ENCODE results near the gene SKIC8.
"Not testable (repeated sequence)": the region's sequence is repeated elsewhere in the genome, so short reads cannot be mapped to it uniquely, and the experiment has no call there.

SKIC8 gene

DNA sequence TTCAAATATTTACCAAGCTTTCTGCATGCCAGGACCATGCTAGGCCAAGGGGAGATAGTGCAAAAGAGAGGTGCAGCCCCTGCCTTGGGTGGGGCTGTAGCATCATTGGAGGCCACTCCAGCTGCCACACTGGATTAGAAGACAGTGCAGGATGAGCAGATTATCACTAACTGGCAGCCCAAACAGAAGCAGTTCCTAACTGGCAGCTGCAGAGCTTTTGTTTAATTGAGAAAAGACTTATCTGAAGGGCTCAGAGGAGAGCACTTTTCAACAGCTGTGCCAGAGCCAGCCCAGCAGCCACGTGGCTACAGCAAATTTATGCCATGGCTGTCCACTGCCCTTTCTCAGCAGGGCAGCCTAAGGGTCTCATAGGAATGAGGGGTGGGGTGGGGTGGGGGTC is 51.5 kb downstream of the SKIC8 start:
- Histone ChIP-seq H3K36me3 (ENCODE audit: control insufficient read depth in 1 of 2, insufficient read depth in 2 of 2, low read length in 2 of 2) (no peaks in the 10 kb centered on the region), H3K4me2 (ENCODE audit: low read length) (no peak overlapping the region), H4K91ac (ENCODE audit: low read depth, low read length) (no peak overlapping the region), H3K79me2 (ENCODE audit: control insufficient read depth, insufficient read depth, low read length, poor library complexity) (no peaks in the 10 kb centered on the region), H3K4me3 (ENCODE audit: low read depth, low read length) (no peak overlapping the region), H3K79me1 (ENCODE audit: low read length) (no peaks in the 10 kb centered on the region), H2BK120ac (ENCODE audit: insufficient read depth, low read length, poor library complexity) (no peak overlapping the region), H3K9ac (ENCODE audit: low read length) (no peak overlapping the region), H3K9me3 (ENCODE audit: insufficient read depth, low read depth, low read length) (peaks cover 2% of the 10 kb centered on the region), H2AFZ (ENCODE audit: insufficient read depth, low read length, poor library complexity) (no peak overlapping the region), H3K23ac (ENCODE audit: low read length) (no peak overlapping the region), H2AK5ac (ENCODE audit: low read length) (no peak overlapping the region), H2BK5ac (ENCODE audit: low read depth, low read length, poor library complexity) (no peak overlapping the region), H3K4me1 (ENCODE audit: control insufficient read depth in 1 of 2, insufficient read depth in 2 of 2, low read length in 2 of 2) (peaks cover 0 to 6% of the 10 kb centered on the region in 2 experiments), H3K27me3 (ENCODE audit: insufficient read depth, low read length) (no peaks in the 10 kb centered on the region), H4K12ac (ENCODE audit: low read depth, low read length) (no peak overlapping the region), H3K27ac (ENCODE audit: low read depth, low read length) (no peak overlapping the region), H3K4ac (ENCODE audit: low read depth, low read length) (no peak overlapping the region), H2BK12ac (ENCODE audit: low read length) (no peak overlapping the region), H3K18ac (ENCODE audit: low read length) (no peak overlapping the region), H4K8ac (ENCODE audit: low read depth, low read length) (no peak overlapping the region), H3K14ac (ENCODE audit: low read length) (no peak overlapping the region)
- DNase-seq = no peak
- no CpG with 5 or more reads among the region's 1 CpG for WGBS (ENCODE audit: extremely low coverage, insufficient coverage, insufficient read length)

DNA sequence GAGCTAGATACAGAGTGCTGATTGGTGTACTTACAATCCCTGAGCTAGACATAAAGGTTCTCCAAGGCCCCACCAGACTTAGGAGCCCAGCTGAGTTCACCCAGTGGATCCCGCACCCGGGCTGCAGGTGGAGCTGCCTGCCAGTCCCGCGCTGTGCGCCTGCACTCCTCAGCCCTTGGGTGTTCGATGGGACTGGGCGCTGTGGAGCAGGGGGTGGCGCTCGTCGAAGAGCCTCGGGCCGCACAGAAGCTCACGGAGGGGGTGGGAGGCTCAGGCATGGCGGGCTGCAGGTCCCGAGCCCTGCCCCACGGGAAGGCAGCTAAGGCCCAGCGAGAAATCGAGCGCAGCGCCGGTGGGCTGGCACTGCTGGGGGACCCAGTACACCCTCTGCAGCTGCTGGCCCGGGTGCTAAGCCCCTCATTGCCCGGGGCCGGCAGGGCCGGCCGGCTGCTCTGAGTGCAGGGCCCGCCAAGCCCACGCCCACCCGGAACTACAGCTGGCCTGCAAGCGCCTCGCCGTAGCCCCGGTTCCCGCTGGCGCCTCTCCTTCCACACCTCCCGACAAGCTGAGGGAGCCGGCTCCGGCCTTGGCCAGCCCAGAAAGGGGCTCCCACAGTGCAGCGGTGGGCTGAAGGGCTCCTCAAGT is 53.3 kb downstream of the SKIC8 start:
- H3K18ac ChIP-seq (ENCODE audit: low read length) = not testable (repeated sequence)

DNA sequence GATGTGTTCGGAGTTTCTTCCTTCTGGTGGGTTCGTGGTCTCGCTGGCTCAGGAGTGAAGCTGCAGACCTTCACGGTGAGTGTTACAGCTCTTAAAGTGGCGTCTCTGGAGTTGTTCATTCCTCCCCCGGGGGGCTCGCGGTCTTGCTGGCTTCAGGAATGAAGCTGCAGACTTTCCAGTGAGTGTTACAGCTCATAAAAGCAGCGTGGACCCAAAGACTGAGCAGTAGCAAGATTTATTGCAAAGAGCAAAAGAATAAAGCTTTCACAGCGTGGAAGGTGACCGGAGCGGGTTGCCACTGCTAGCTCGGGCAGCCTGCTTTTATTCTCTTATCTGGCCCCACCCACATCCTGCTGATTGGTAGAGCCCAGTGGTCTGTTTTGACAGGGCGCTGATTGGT is 54.0 kb downstream of the SKIC8 start:
- not testable (repeated sequence) for H3K27ac ChIP-seq (ENCODE audit: low read depth, low read length); H3K4me3 ChIP-seq (ENCODE audit: low read depth, low read length); H2BK5ac ChIP-seq (ENCODE audit: low read depth, low read length, poor library complexity); H4K91ac ChIP-seq (ENCODE audit: low read depth, low read length); H3K79me2 ChIP-seq (ENCODE audit: control insufficient read depth, insufficient read depth, low read length, poor library complexity); H3K4me1 ChIP-seq (ENCODE audit: control insufficient read depth in 1 of 2, insufficient read depth in 2 of 2, low read length in 2 of 2); DNase-seq; H3K79me1 ChIP-seq (ENCODE audit: low read length); H3K9ac ChIP-seq (ENCODE audit: low read length); H3K14ac ChIP-seq (ENCODE audit: low read length); H4K12ac ChIP-seq (ENCODE audit: low read depth, low read length); H3K4me2 ChIP-seq (ENCODE audit: low read length); H2AFZ ChIP-seq (ENCODE audit: insufficient read depth, low read length, poor library complexity); H3K18ac ChIP-seq (ENCODE audit: low read length); H3K23ac ChIP-seq (ENCODE audit: low read length); H3K4ac ChIP-seq (ENCODE audit: low read depth, low read length); H2BK120ac ChIP-seq (ENCODE audit: insufficient read depth, low read length, poor library complexity); H2AK5ac ChIP-seq (ENCODE audit: low read length); H3K36me3 ChIP-seq (ENCODE audit: control insufficient read depth in 1 of 2, insufficient read depth in 2 of 2, low read length in 2 of 2); H3K27me3 ChIP-seq (ENCODE audit: insufficient read depth, low read length); H2BK12ac ChIP-seq (ENCODE audit: low read length); H3K9me3 ChIP-seq (ENCODE audit: insufficient read depth, low read depth, low read length); H4K8ac ChIP-seq (ENCODE audit: low read depth, low read length)
- no CpG with 5 or more reads among the region's 14 CpGs for WGBS (ENCODE audit: extremely low coverage, insufficient coverage, insufficient read length)

More for the DNA sequence above, 53.3 kb downstream of the SKIC8 start:
- not testable (repeated sequence) for H2AFZ ChIP-seq (ENCODE audit: insufficient read depth, low read length, poor library complexity); DNase-seq; H3K4ac ChIP-seq (ENCODE audit: low read depth, low read length); H3K4me3 ChIP-seq (ENCODE audit: low read depth, low read length); H4K12ac ChIP-seq (ENCODE audit: low read depth, low read length); H3K79me2 ChIP-seq (ENCODE audit: control insufficient read depth, insufficient read depth, low read length, poor library complexity); H3K27ac ChIP-seq (ENCODE audit: low read depth, low read length); H3K79me1 ChIP-seq (ENCODE audit: low read length); H3K9ac ChIP-seq (ENCODE audit: low read length); H3K14ac ChIP-seq (ENCODE audit: low read length); H4K91ac ChIP-seq (ENCODE audit: low read depth, low read length); H3K4me1 ChIP-seq (ENCODE audit: control insufficient read depth in 1 of 2, insufficient read depth in 2 of 2, low read length in 2 of 2); H4K8ac ChIP-seq (ENCODE audit: low read depth, low read length); H2BK12ac ChIP-seq (ENCODE audit: low read length); H2AK5ac ChIP-seq (ENCODE audit: low read length); H3K23ac ChIP-seq (ENCODE audit: low read length); H3K4me2 ChIP-seq (ENCODE audit: low read length); H2BK5ac ChIP-seq (ENCODE audit: low read depth, low read length, poor library complexity); H3K27me3 ChIP-seq (ENCODE audit: insufficient read depth, low read length); H3K9me3 ChIP-seq (ENCODE audit: insufficient read depth, low read depth, low read length); H2BK120ac ChIP-seq (ENCODE audit: insufficient read depth, low read length, poor library complexity); H3K36me3 ChIP-seq (ENCODE audit: control insufficient read depth in 1 of 2, insufficient read depth in 2 of 2, low read length in 2 of 2)
- no CpG with 5 or more reads among the region's 39 CpGs for WGBS (ENCODE audit: extremely low coverage, insufficient coverage, insufficient read length)

DNA sequence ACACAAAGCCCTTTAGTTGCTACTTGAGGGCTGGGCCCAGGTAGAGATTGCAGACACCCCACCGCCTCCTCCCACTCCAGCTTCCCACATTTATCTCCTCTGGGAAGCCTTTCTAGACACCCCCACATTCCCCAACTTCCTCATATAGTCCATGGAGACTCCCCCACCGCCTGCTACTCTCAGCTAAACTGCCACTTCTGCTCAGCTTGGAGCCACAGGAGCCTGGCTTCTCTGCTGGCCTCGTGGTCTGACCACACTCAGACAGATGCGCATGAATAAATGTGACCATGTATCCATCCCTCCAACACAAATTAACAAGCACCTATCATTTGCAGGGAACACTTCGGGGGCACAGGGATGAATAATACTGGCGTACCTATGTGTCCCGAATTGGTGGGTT is 54.5 kb downstream of the SKIC8 start:
- Histone ChIP-seq H3K14ac (ENCODE audit: low read length) (no peak overlapping the region), H4K91ac (ENCODE audit: low read depth, low read length) (no peak overlapping the region), H4K8ac (ENCODE audit: low read depth, low read length) (no peak overlapping the region), H2BK120ac (ENCODE audit: insufficient read depth, low read length, poor library complexity) (no peak overlapping the region), H3K79me1 (ENCODE audit: low read length) (no peaks in the 10 kb centered on the region), H3K4me2 (ENCODE audit: low read length) (no peak overlapping the region), H3K9me3 (ENCODE audit: insufficient read depth, low read depth, low read length) (peaks cover 2% of the 10 kb centered on the region), H3K18ac (ENCODE audit: low read length) (no peak overlapping the region), H3K23ac (ENCODE audit: low read length) (no peak overlapping the region), H3K79me2 (ENCODE audit: control insufficient read depth, insufficient read depth, low read length, poor library complexity) (no peaks in the 10 kb centered on the region), H2AFZ (ENCODE audit: insufficient read depth, low read length, poor library complexity) (no peak overlapping the region), H2AK5ac (ENCODE audit: low read length) (no peak overlapping the region), H3K4ac (ENCODE audit: low read depth, low read length) (no peak overlapping the region), H3K27ac (ENCODE audit: low read depth, low read length) (no peak overlapping the region), H4K12ac (ENCODE audit: low read depth, low read length) (no peak overlapping the region), H3K4me3 (ENCODE audit: low read depth, low read length) (no peak overlapping the region), H3K36me3 (ENCODE audit: control insufficient read depth in 1 of 2, insufficient read depth in 2 of 2, low read length in 2 of 2) (no peaks in the 10 kb centered on the region), H2BK12ac (ENCODE audit: low read length) (no peak overlapping the region), H2BK5ac (ENCODE audit: low read depth, low read length, poor library complexity) (no peak overlapping the region), H3K27me3 (ENCODE audit: insufficient read depth, low read length) (no peaks in the 10 kb centered on the region), H3K4me1 (ENCODE audit: control insufficient read depth in 1 of 2, insufficient read depth in 2 of 2, low read length in 2 of 2) (peaks cover 0 to 6% of the 10 kb centered on the region in 2 experiments), H3K9ac (ENCODE audit: low read length) (no peak overlapping the region)
- no peak for DNase-seq
- WGBS (ENCODE audit: extremely low coverage, insufficient coverage, insufficient read length) = no CpG with 5 or more reads among the region's 7 CpGs

Data from trophoblast cell (in vitro differentiated cells and primary cell).